Keratinocyte (primary cell): ENCODE data around the gene ADGRG1. TPM values are rescaled to one million over a fixed set of nuclear protein-coding genes. Genes with fewer than 3 reads are reported as not detected.
"Not testable (repeated sequence)": the region's sequence is repeated elsewhere in the genome, so short reads cannot be mapped to it uniquely, and the experiment has no call there.

ENCODE experiments used
- DNase-seq: peaks from one replicate; pipeline ENCODE4 v3.0.0-alpha.2; 2011; ENCODE audit warnings: low read depth, missing footprints, low spot score
- FAIRE-seq: peaks from 2 replicates; lab custom pipeline; 2011; peaks lifted over from hg19 to GRCh38; lab: Jason Lieb, UNC
- H2AFZ ChIP-seq: 2 replicates; pipeline ENCODE4 v1.6.0; 2012; ENCODE audit warnings: low read length, control low read depth, inconsistent platforms; ENCODE audit not compliant: control insufficient read depth
- H3K27ac ChIP-seq: 2 replicates; pipeline ENCODE4 v1.5.1; 2011; ENCODE audit warnings: low read length; ENCODE audit not compliant: control insufficient read depth, insufficient read depth
- H3K27me3 ChIP-seq: 3 replicates; pipeline ENCODE4 v1.6.0; 2011; ENCODE audit warnings: low read length; ENCODE audit not compliant: control insufficient read depth, insufficient read depth; ENCODE audit errors: extremely low read depth
- H3K36me3 ChIP-seq, 2 experiments: 2 replicates in 1 of 2; 3 replicates in 1 of 2; pipeline ENCODE4 v1.5.1; 2011; ENCODE audit warnings: low read length in 2 of 2, mild to moderate bottlenecking in 1 of 2; ENCODE audit not compliant: control insufficient read depth in 2 of 2, insufficient read depth in 2 of 2; ENCODE audit errors: extremely low read depth in 1 of 2
- H3K4me1 ChIP-seq: 3 replicates; pipeline ENCODE4 v1.5.1; 2011; ENCODE audit warnings: low read length; ENCODE audit not compliant: control insufficient read depth, insufficient read depth; ENCODE audit errors: extremely low read depth
- H3K4me2 ChIP-seq: 3 replicates; pipeline ENCODE4 v1.6.0; 2011; ENCODE audit warnings: low read depth, low read length; ENCODE audit not compliant: control insufficient read depth, insufficient read depth; ENCODE audit errors: extremely low read depth
- H3K4me3 ChIP-seq, 3 experiments: fragments of 200-600 bp in 1 of 3; sonication (generic) in 1 of 3; 2 replicates in 2 of 3; 3 replicates in 1 of 3; pipeline ENCODE4 v1.5.1; 2011 to 2016; ENCODE audit warnings: low read length in 3 of 3, mild to moderate bottlenecking in 3 of 3, control low read depth in 2 of 3, inconsistent platforms in 1 of 3, low read depth in 1 of 3, mixed read lengths in 1 of 3, mixed run types in 1 of 3, moderate library complexity in 1 of 3; ENCODE audit not compliant: control insufficient read depth in 2 of 3, insufficient read depth in 2 of 3; ENCODE audit errors: extremely low read depth in 1 of 3
- H3K79me2 ChIP-seq: 2 replicates; pipeline ENCODE4 v1.6.0; 2012; ENCODE audit warnings: low read length; ENCODE audit not compliant: control insufficient read depth, insufficient read depth
- H3K9ac ChIP-seq: 3 replicates; pipeline ENCODE4 v1.6.0; 2011; ENCODE audit warnings: low read length; ENCODE audit not compliant: control insufficient read depth, insufficient read depth; ENCODE audit errors: extremely low read depth
- H3K9me1 ChIP-seq: 3 replicates; pipeline ENCODE4 v1.6.0; 2011; ENCODE audit warnings: low read length; ENCODE audit not compliant: control insufficient read depth, insufficient read depth; ENCODE audit errors: extremely low read depth
- H3K9me3 ChIP-seq: 2 replicates; pipeline ENCODE4 v1.5.1; 2012; ENCODE audit warnings: low read depth, low read length; ENCODE audit not compliant: control insufficient read depth
- H4K20me1 ChIP-seq: 3 replicates; pipeline ENCODE4 v1.6.0; 2011; ENCODE audit warnings: low read length; ENCODE audit not compliant: control insufficient read depth, insufficient read depth; ENCODE audit errors: extremely low read depth
- EZH2 ChIP-seq: IDR thresholded peaks from one replicate; pipeline ENCODE4 v1.6.1; 2012; ENCODE audit warnings: inconsistent platforms, mild to moderate bottlenecking, low read length, moderate library complexity
- dilution Hi-C: fragments of 300-500 bp; cut with MboI; formaldehyde crosslinking; loops from one replicate; pipeline ENCODE4 v1.7.0; 2020; ENCODE audit warnings: low sequenced_read_pairs; ENCODE audit not compliant: extremely low pct_ligation_motif_present
- polyA plus RNA-seq, 5 experiments: library from polyadenylated mRNA; depleted of rRNA in 3 of 5; stranded (reverse) in 3 of 5; stranded (forward) in 1 of 5; unstranded in 1 of 5; fragments of >200 nt; gene quantifications; 1 replicate in 1 of 5; 2 replicates in 3 of 5; 3 replicates in 1 of 5; pipeline versions ENCODE4 v1.2.1 to v1.2.3, GENCODE V29; 2011 to 2012; ENCODE audit warnings: missing spikeins in 2 of 5, low read depth in 1 of 5, low replicate concordance in 1 of 5
- TF ChIP-seq, protein P1 (sequence below), 3 experiments: IDR thresholded peaks in 1 of 3; conservative IDR thresholded peaks in 1 of 3; optimal IDR thresholded peaks in 1 of 3; 2 replicates in 2 of 3; 3 replicates in 1 of 3; pipeline versions ENCODE3 to v1.5.1; 2011; ENCODE audit warnings: low read length in 3 of 3, mild to moderate bottlenecking in 3 of 3, moderate library complexity in 2 of 3, control low read depth in 1 of 3, inconsistent platforms in 1 of 3; ENCODE audit not compliant: insufficient read depth in 2 of 3; ENCODE audit errors: extremely low read depth in 1 of 3

ADGRG1 gene
- polyA plus RNA-seq, 1 donor (not counting 4 experiments of a cell fraction or from before 2014, with no cell fraction given): 28.4 TPM

- Histone ChIP-seq H3K79me2 (no peaks in the 10 kb centered on the region), H3K36me3 (no peaks in the 10 kb centered on the region), H3K9me3 (no peaks in the 10 kb centered on the region), H4K20me1 (no peaks in the 10 kb centered on the region), H3K27me3 (no peaks in the 10 kb centered on the region), H3K27ac (no peak overlapping the region), H3K4me3 (no peak overlapping the region), H3K9me1 (no peaks in the 10 kb centered on the region), H2AFZ (no peak overlapping the region), H3K9ac (no peak overlapping the region), H3K4me2 (no peak overlapping the region), H3K4me1 (peaks cover 29% of the 10 kb centered on the region)
- TF ChIP-seq EZH2: no peak
- TF ChIP-seq, protein P1, sequence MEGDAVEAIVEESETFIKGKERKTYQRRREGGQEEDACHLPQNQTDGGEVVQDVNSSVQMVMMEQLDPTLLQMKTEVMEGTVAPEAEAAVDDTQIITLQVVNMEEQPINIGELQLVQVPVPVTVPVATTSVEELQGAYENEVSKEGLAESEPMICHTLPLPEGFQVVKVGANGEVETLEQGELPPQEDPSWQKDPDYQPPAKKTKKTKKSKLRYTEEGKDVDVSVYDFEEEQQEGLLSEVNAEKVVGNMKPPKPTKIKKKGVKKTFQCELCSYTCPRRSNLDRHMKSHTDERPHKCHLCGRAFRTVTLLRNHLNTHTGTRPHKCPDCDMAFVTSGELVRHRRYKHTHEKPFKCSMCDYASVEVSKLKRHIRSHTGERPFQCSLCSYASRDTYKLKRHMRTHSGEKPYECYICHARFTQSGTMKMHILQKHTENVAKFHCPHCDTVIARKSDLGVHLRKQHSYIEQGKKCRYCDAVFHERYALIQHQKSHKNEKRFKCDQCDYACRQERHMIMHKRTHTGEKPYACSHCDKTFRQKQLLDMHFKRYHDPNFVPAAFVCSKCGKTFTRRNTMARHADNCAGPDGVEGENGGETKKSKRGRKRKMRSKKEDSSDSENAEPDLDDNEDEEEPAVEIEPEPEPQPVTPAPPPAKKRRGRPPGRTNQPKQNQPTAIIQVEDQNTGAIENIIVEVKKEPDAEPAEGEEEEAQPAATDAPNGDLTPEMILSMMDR (optimal IDR thresholded peaks at IDR 0.05 in 1 of 3, IDR thresholded peaks at IDR 0.05 in 1 of 3, conservative IDR thresholded peaks at IDR 0.05 in 1 of 3; ENCODE audit: extremely low read depth in 1 of 3, insufficient read depth in 2 of 3, low read length in 3 of 3): no peak
- DNase-seq: no peak
- FAIRE-seq: no peak
- dilution Hi-C loops: no loop called here
Measured at GRCh38 chr16:57593990-57594389, 34.4 kb upstream of the ADGRG1 start.

GRCh38 chr16:57594531-57595031, 33.8 kb upstream of the ADGRG1 start:
- Histone ChIP-seq H3K9me3 (no peaks in the 10 kb centered on the region), H3K36me3 (no peaks in the 10 kb centered on the region), H3K27ac (no peak overlapping the region), H3K79me2 (no peaks in the 10 kb centered on the region), H2AFZ (no peak overlapping the region), H3K4me3 (no peak overlapping the region), H3K27me3 (no peaks in the 10 kb centered on the region), H3K9me1 (no peaks in the 10 kb centered on the region), H3K4me2 (no peak overlapping the region), H3K4me1 (peaks cover 29% of the 10 kb centered on the region), H4K20me1 (no peaks in the 10 kb centered on the region), H3K9ac (no peak overlapping the region)
- dilution Hi-C loops: no loop called here
- FAIRE-seq (no peak), DNase-seq (no peak)
- TF ChIP-seq EZH2: no peak
- TF ChIP-seq, protein P1 (optimal IDR thresholded peaks at IDR 0.05 in 1 of 3, IDR thresholded peaks at IDR 0.05 in 1 of 3, conservative IDR thresholded peaks at IDR 0.05 in 1 of 3; ENCODE audit: extremely low read depth in 1 of 3, insufficient read depth in 2 of 3, low read length in 3 of 3): no peak

DNA sequence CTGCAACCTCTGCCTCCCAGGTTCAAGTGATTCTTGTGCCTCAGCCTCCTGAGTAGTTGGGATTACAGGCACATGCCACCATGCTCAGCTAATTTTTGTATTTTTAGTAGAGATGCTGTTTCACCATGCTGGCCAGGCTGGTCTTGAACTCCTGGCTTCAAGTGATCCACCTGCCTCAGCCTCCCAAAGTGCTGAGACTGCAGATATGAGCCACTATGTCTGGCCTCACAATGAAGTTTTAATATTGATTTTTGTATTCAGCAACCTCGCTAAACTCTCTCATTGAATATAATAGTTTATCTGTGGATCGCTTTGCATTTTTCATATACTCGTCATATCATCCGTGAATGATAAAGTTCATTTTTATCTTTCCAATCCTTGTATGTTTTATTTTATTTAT, 32.2 kb upstream of the ADGRG1 start:
- FAIRE-seq, dilution Hi-C loops, H3K4me3 ChIP-seq, H3K36me3 ChIP-seq, H3K27me3 ChIP-seq, H3K79me2 ChIP-seq, H2AFZ ChIP-seq, H3K27ac ChIP-seq, H3K4me2 ChIP-seq, H3K9me3 ChIP-seq, H3K9ac ChIP-seq, DNase-seq, H3K9me1 ChIP-seq, H4K20me1 ChIP-seq: not testable (repeated sequence)
- H3K4me1 ChIP-seq: peaks cover 16% of the 10 kb centered on the region
